ENCODE measurements around the gene BLVRB.
"Not testable (repeated sequence)": the region's sequence is repeated elsewhere in the genome, so short reads cannot be mapped to it uniquely, and the experiment has no call there.

The BLVRB gene

GRCh38 chr19:40457953-40458596 lies 7.5 kb downstream of the BLVRB start:
- DNase-seq: no peak
- intact Hi-C loops (cut with DNase I): no loop called here

DNA sequence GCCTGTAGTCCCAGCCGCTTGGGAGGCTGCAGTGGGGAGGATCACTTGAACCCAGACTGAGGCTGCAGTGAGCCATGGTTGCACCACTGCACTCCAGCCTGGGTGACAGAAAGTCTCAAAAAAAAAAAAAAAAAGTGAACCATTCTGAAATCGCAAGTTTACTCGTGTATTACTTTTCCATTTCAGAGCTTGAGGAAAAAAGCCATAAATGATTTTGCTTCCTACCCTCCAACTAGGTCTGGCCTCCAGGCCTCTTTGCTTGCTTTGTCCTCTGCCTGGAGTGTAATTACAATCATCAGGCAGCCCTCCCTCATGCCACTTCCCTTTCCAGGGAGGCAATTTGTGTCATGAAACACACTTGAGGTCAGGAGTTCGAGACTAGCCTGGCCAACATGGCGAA lies 8.5 kb downstream of the BLVRB start:
- intact Hi-C loops (cut with DNase I): no loop called here
- no peak for DNase-seq

- intact Hi-C loops (cut with DNase I); DNase-seq: not testable (repeated sequence)
Measured at GRCh38 chr19:40453943-40454342, 11.6 kb downstream of the BLVRB start.

DNA sequence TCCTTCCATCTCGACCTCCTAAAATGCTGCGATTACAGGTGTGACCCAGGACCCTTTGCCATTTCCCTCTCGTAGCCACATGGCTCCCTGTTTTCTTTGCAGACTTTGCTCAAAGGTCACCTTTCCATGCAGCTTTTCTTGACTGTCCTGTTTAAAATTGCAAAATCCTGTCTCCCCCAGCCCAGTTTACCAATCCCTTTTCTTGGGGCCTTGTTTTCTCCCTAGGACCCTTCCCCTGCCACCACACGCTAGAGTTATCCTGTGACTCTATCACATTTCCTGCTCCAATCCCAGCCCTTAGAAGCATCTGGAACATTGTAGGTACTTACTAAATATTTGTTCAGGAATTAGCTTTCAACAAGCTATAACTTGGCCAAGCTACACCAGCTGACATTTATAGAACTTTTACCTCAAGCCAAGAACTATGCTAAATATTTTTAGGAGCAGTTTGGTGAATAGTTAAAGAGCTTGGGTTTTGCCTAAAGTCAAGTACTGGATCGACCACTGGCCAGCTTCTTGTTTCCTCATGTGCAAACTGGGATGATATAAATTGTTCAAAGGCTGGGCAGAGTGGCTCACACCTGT lies 12.3 kb downstream of the BLVRB start:
- intact Hi-C loops (cut with DNase I): no loop called here
- no peak for DNase-seq

DNA sequence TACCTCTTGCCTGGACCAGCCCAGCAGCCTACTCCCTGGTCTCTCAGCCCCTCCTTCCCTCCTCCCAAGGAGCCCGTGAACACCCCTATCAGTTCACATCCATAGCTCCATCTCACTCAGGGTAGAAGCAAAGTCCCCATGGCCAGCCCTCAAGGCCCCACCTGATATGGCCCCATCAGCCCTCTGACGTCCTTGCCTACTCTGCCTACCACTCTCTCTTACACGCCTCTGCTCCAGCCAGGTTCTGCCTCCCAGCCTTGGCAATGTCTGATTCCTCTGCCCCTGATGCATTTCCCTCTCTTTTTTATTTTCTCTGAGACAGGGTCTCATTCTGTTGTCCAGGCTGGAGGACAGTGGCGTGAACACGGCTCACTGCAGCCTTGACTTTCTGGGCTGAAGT lies 13.5 kb downstream of the BLVRB start:
- intact Hi-C loops (cut with DNase I): no loop called here
- no peak for DNase-seq

- intact Hi-C loops (cut with DNase I): no loop called here
- DNase-seq: no peak
Measured at GRCh38 chr19:40450664-40451063, 14.9 kb downstream of the BLVRB start.

DNA sequence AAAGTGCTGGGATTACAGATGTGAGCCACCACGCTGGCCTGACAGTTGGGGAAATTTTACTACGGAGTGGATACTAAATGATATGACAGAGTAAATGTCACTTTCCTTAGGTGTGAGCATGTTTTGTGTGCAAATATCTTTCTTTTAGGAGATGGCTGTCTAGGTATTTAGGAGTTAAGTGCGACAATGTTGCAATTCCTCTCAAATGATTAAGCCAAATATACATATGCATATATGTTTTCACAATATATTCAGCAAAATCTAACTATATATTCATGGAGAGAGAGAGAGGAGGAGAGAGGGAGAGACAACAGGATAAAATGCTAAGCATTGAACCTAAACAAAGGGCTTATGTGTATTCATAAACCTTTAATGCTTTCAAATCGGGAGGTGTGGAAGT lies 16.0 kb downstream of the BLVRB start:
- DNase-seq: no peak
- intact Hi-C loops (cut with DNase I): no loop called here

- intact Hi-C loops (cut with DNase I): no loop called here
- DNase-seq: no peak
Measured at GRCh38 chr19:40446263-40446784, 19.2 kb downstream of the BLVRB start.

GRCh38 chr19:40445780-40446262 lies 19.7 kb downstream of the BLVRB start:
- no peak for DNase-seq
- intact Hi-C loops (cut with DNase I): no loop called here

DNA sequence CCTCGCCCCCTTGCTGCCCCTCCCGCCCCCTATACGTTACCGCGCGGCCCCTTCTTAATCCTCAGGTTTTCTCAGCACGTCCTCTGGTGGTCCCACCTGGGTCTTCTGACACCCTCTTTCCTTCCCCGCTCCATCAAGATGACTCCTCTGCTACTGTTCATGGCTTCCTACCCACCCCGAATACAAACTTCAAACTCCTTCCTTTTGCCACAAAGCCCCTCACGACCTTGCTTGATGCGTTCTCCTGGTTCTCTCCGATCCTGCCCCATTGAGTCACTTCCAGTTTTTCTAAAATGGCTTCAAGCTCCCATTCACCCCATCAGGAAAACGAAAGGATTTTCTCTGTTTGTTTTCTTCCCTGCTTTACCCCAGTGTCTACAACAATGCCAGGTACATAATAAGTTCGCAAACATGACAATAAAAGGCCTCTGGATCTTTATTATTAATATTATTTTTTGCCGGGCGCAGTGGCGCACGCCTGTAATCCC lies 20.7 kb downstream of the BLVRB start:
- intact Hi-C loops (cut with DNase I): no loop called here
- no peak for DNase-seq

- intact Hi-C loops (cut with DNase I): no loop called here
- DNase-seq: peak; percentile 94 to 99 (median 98)
Measured at GRCh38 chr19:40444000-40444824, 21.3 kb downstream of the BLVRB start, which contains the start of gene SERTAD3. Gene SERTAD3 (minus strand): TSS chr19:40444335. CDS start chr19:40442080, 2,255 bp downstream.

DNA sequence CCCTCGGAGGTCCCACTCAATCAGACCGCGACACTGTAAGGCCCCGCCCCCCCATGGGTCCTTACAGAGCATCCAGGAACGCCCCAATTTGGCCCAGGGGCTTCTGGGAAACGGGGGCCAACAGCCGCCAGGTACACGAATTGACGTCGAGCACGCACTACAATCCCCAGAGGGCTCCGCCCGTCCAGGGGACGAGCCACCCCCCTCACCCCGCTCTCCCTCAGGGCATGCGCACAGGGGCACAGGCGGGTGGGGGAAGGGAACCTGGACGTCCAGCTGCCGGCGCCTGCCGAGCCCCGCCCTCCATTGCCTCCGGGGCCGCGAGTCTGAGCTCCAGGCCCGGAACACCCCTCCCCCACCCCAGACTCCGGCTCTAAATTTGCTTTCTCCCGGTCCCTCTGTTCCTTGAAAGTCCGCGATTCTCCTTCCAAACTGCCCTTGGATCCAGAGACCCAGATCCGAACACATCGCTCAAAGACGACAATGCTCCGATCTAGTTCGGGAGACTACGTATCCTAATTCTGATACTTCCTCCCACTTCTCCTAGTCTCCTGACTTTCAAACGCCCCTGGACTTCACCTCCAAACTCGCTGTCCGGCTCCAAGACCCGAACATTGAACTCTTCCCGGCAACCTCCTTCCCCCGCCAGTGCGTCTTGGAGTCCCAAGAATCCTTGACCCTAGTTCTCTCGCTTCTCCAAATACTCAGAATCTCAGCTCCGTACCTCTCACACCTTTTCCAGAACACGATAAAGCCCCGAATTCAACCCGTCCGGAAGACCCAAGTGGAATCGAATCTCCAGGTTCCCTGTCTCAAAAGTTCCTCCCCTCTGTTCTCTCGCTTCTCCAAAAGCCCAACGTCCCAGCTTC lies 22.2 kb downstream of the BLVRB start:
- DNase-seq: peak; percentile 87 to 99 (median 97)
- intact Hi-C loops (cut with DNase I): no loop called here

GRCh38 chr19:40442328-40443130 lies 23.0 kb downstream of the BLVRB start:
- intact Hi-C loops (cut with DNase I): no loop called here
- no peak for DNase-seq

- DNase-seq: no peak
- intact Hi-C loops (cut with DNase I): no loop called here
Measured at GRCh38 chr19:40441719-40442253, 23.8 kb downstream of the BLVRB start.

DNA sequence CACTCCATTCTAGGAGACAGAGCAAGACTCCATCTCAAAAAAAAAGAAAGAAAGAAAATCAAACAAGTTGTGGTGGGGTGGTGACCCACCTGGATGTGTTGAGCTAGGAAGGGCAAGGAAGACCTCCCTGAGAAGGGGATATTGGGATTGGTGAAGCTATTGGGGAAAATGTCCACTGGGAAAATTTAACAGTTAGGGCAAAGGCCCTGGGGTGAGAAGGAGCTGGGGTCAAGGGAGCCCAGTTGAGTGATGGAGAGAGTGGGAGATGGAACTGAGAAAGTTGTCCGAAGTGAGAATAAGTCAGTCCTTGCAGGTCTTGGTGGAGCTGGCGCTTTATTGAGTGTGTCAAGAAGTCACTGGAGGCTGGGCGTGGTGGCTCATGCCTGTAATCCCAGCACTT lies 27.3 kb downstream of the BLVRB start:
- intact Hi-C loops (cut with DNase I): no loop called here
- DNase-seq: no peak

- intact Hi-C loops (cut with DNase I): no loop called here
- peak; percentile 56 to 92 (median 82) for DNase-seq
Measured at GRCh38 chr19:40433391-40434216, 31.9 kb downstream of the BLVRB start.

DNA sequence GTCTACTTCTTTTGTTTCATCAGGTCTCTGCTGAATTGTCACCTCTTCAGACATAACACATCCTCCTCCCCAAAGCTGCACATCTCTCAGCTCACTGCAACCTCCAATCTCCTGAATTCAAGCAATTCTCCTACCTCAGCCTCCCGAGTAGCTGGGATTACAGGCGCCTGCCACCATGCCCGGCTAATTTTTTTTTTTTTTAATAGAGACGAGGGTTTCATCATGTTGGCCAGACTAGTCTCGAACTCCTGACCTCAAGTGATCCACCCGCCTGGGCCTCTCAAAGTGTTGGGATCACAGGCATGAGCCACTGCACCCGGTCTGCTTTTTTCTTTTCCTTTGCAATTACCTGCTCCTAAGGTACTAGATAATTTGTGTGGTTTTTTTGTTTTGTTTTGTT lies 32.8 kb downstream of the BLVRB start:
- intact Hi-C loops (cut with DNase I); DNase-seq: not testable (repeated sequence)

All from head of caudate nucleus (tissue), 42 donors.